HepG2 (cell line): Measurements from ENCODE around the gene UCK2. TPM values are rescaled to one million over a fixed set of nuclear protein-coding genes. Genes with fewer than 3 reads are reported as not detected.

ENCODE experiments used
- ATAC-seq: fragments of 200-7000 bp; cut with Tn5 transposase; 3 replicates; pipeline ENCODE4 v1.9.1; 2020; ENCODE audit warnings: mild to moderate bottlenecking, moderate library complexity
- BruUV-seq: library from RNA; stranded (reverse); fragments of 400-500 nt; replicated peaks from 2 replicates; lab custom pipeline; 2021; lab: Mats Ljungman, UMichigan
- CTCF ChIA-PET: fragments of 300-600 bp; formaldehyde crosslinking; extraction: SDS; loops from one replicate; lab custom pipeline; 2021; ENCODE audit warnings: low total read pairs, inconsistent platforms, low intra/inter-chr PET ratio; lab: Yijun Ruan, JAX
- POLR2A ChIA-PET: fragments of 350-600 bp; sonication (Branson Sonifier 250); formaldehyde crosslinking; loops from one replicate; lab custom pipeline; 2020; ENCODE audit warnings: antibody characterized with exemption, inconsistent platforms; lab: Yijun Ruan, JAX
- DNase-seq: peaks from one replicate; pipeline ENCODE4 v3.0.0-alpha.2; 2015; ENCODE audit warnings: low spot score
- FAIRE-seq: peaks from 3 replicates; lab custom pipeline; 2011; peaks lifted over from hg19 to GRCh38; lab: Jason Lieb, UNC
- H2AFZ ChIP-seq: one replicate; pipeline ENCODE4 v1.6.1; 2011; ENCODE audit warnings: low read length, inconsistent platforms
- H3K27ac ChIP-seq: fragments of 300-600 bp; 3 replicates; pipeline ENCODE4 v1.8.0; 2011; ENCODE audit warnings: mixed run types, mild to moderate bottlenecking, mixed read lengths, low read length, inconsistent platforms; ENCODE audit not compliant: insufficient read depth; ENCODE audit errors: extremely low read length
- H3K27me3 ChIP-seq, 2 experiments: fragments of 200-600 bp in 1 of 2; 2 replicates in 1 of 2; 3 replicates in 1 of 2; pipeline versions ENCODE4 v1.6.0 to v1.8.0; 2011; ENCODE audit warnings: low read length in 2 of 2, mild to moderate bottlenecking in 2 of 2, moderate library complexity in 2 of 2, inconsistent platforms in 1 of 2; ENCODE audit not compliant: insufficient read depth in 2 of 2, control insufficient read depth in 1 of 2
- H3K36me3 ChIP-seq, 2 experiments: fragments of 200-600 bp in 1 of 2; replicated peaks in 1 of 2; 2 replicates in 1 of 2; 3 replicates in 1 of 2; pipeline versions ENCODE4 v1.5.1 to v1.8.0; 2011; ENCODE audit warnings: low read length in 2 of 2, inconsistent platforms in 1 of 2; ENCODE audit not compliant: insufficient read depth in 2 of 2, control insufficient read depth in 1 of 2
- H3K4me1 ChIP-seq: 2 replicates; pipeline ENCODE4 v1.5.1; 2012; ENCODE audit warnings: low read length, inconsistent platforms; ENCODE audit not compliant: insufficient read depth
- H3K4me2 ChIP-seq: 2 replicates; pipeline ENCODE4 v1.6.0; 2011; ENCODE audit warnings: low read depth, low read length, inconsistent platforms
- H3K4me3 ChIP-seq, 3 experiments: fragments of 200-600 bp in 1 of 3; sonication (generic), shearing (Covaris generic) in 1 of 3; replicated peaks in 1 of 3; 2 replicates each; pipeline ENCODE4 v1.5.1; 2011 to 2016; ENCODE audit warnings: low read length in 3 of 3, inconsistent platforms in 2 of 3, low read depth in 2 of 3, mild to moderate bottlenecking in 2 of 3, control low read depth in 1 of 3, mixed read lengths in 1 of 3; ENCODE audit not compliant: insufficient read depth in 1 of 3
- H3K79me2 ChIP-seq: one replicate; pipeline ENCODE4 v1.6.1; 2011; ENCODE audit warnings: low read length, inconsistent platforms; ENCODE audit not compliant: insufficient read depth
- H3K9ac ChIP-seq: 2 replicates; pipeline ENCODE4 v1.6.0; 2011; ENCODE audit warnings: mild to moderate bottlenecking, low read depth, low read length, inconsistent platforms; ENCODE audit not compliant: insufficient read depth
- H3K9me3 ChIP-seq: 2 replicates; pipeline ENCODE4 v1.5.1; 2012; ENCODE audit warnings: mild to moderate bottlenecking, low read length
- H4K20me1 ChIP-seq: 2 replicates; pipeline ENCODE4 v1.6.0; 2011; ENCODE audit warnings: inconsistent platforms, mild to moderate bottlenecking, low read length, moderate library complexity; ENCODE audit not compliant: insufficient read depth
- BHLHE40 ChIP-seq: IDR thresholded peaks from 2 replicates; pipeline ENCODE4 v1.6.1; 2011; ENCODE audit warnings: low read length, improper control_type of control experiment
- E2F2 ChIP-seq: sonication (generic); formaldehyde crosslinking; IDR thresholded peaks from 2 replicates; pipeline ENCODE4 v1.4.0; 2020; ENCODE audit warnings: missing genetic modification reagents, borderline replicate concordance
- IKZF1 ChIP-seq: fragments of 450-650 bp; IDR thresholded peaks from 2 replicates; pipeline ENCODE4 v1.7.1; 2016
- IRF9 ChIP-seq: sonication (generic); formaldehyde crosslinking; IDR thresholded peaks from 2 replicates; pipeline ENCODE4 v1.8.0; 2022; ENCODE audit warnings: missing genetic modification reagents, mild to moderate bottlenecking, borderline replicate concordance
- SPEN ChIP-seq: sonication (generic); formaldehyde crosslinking; IDR thresholded peaks from 2 replicates; pipeline ENCODE4 v1.5.1; 2020; ENCODE audit warnings: low read depth, mild to moderate bottlenecking, missing genetic modification reagents
- U2AF2 ChIP-seq: fragments of 200-400 bp; formaldehyde crosslinking; IDR thresholded peaks from 2 replicates; pipeline ENCODE4 v1.6.1; 2017; ENCODE audit warnings: low read depth, mild to moderate bottlenecking, low read length
- ZNF501 ChIP-seq: sonication (generic); formaldehyde crosslinking; IDR thresholded peaks from 2 replicates; pipeline ENCODE4 v1.5.1; 2020; ENCODE audit warnings: mild to moderate bottlenecking, moderate library complexity, missing genetic modification reagents
- ZNF781 ChIP-seq: sonication (generic); formaldehyde crosslinking; IDR thresholded peaks from 2 replicates; pipeline ENCODE4 v1.5.1; 2020; ENCODE audit warnings: borderline replicate concordance, mild to moderate bottlenecking, missing genetic modification reagents; ENCODE audit errors: not compliant biosample characterization
- WGBS: methylation state at CpG from one replicate; pipeline ENCODE4 v1.1.6; 2017; ENCODE audit warnings: low lambda C conversion rate; 5-methylcytosine and 5-hydroxymethylcytosine counted together
- in situ Hi-C: cut with HindIII; loops from 2 replicates; pipeline ENCODE4 v1.10.0; 2017; ENCODE audit warnings: low pct_unique_long_range_greater_than_20kb; ENCODE audit not compliant: extremely low pct_ligation_motif_present
- intact Hi-C: fragments of 100-400 bp; cut with micrococcal nuclease; formaldehyde crosslinking; loops from one replicate; pipeline ENCODE4 v1.10.0; 2022; ENCODE audit not compliant: unreplicated experiment
- polyA plus RNA-seq, 8 experiments: library from polyadenylated mRNA; depleted of rRNA in 3 of 8; stranded (reverse) in 7 of 8; unstranded in 1 of 8; fragments of >200 nt; fragmentation: Illumina TruSeq in 4 of 8; extraction: Trizol in 4 of 8; gene quantifications; 2 replicates each; pipeline versions ENCODE4 v1.2.1 to v1.2.3, GENCODE V29; 2011 to 2016; ENCODE audit warnings: low read depth in 4 of 8, missing spikeins in 1 of 8, mixed read lengths in 1 of 8; ENCODE audit not compliant: insufficient read depth in 1 of 8
- total RNA-seq, 5 experiments: library from RNA; depleted of rRNA; stranded (reverse); fragments of >200 nt; fragmentation: Illumina TruSeq; extraction: Trizol; gene quantifications; 2 replicates each; pipeline ENCODE4 v1.2.3, GENCODE V29; 2016; ENCODE audit warnings: low read depth in 1 of 5

Gene UCK2
- total and polyA plus RNA-seq, 2 of the 13 experiments (the other 11 are each of a cell fraction or from before 2014, with no cell fraction given): 64.3 to 78.0 TPM

- TF ChIP-seq E2F2 (CRISPR knock-in tag) (no peak), U2AF2 (no peak)
These were observed 114.1 kb downstream of the UCK2 start (continued) for GRCh38 chr1:165941531-165941930.

GRCh38 chr1:165942062-165942461, 114.6 kb downstream of the UCK2 start:
- Histone ChIP-seq H3K27me3 (peaks cover 0 to 17% of the 10 kb centered on the region in 2 experiments; a peak in 2 of 5 replicates), H3K4me1 (no peaks in the 10 kb centered on the region), H3K9me3 (no peaks in the 10 kb centered on the region), H2AFZ (no peak overlapping the region), H3K79me2 (no peaks in the 10 kb centered on the region), H3K4me2 (no peak overlapping the region), H3K4me3 (no peak overlapping the region), H3K36me3 (no peaks in the 10 kb centered on the region), H4K20me1 (no peaks in the 10 kb centered on the region), H3K27ac (no peak overlapping the region), H3K9ac (no peak overlapping the region)
- no peak for FAIRE-seq
- in situ Hi-C loops: no loop called here
- ATAC-seq: no peak
- ChIA-PET CTCF (no interaction called here), POLR2A (no interaction called here)
- no peak for TF ChIP-seq BHLHE40
- no peak for TF ChIP-seq ZNF501 (CRISPR knock-in tag)
- no peak for TF ChIP-seq ZNF781 (CRISPR knock-in tag)
- TF ChIP-seq SPEN: no peak
- TF ChIP-seq IKZF1: no peak
- TF ChIP-seq IRF9 (CRISPR knock-in tag): no peak
- WGBS: 15% methylated on average over 4 of the region's 4 CpGs
- no peak for DNase-seq
- BruUV-seq: no TSS peak
- intact Hi-C loops: no loop called here
